Panc1 (cell line): ENCODE results near the gene ETV2. TPM values are rescaled to one million over a fixed set of nuclear protein-coding genes. Genes with fewer than 3 reads are reported as not detected.

Source experiments
- ATAC-seq: fragments of 200-7000 bp; cut with Tn5 transposase; 2 replicates; pipeline ENCODE4 v1.9.1; 2020; ENCODE audit warnings: mild to moderate bottlenecking, moderate library complexity
- BruUV-seq: library from RNA; stranded (reverse); fragments of 400-500 nt; replicated peaks from 2 replicates; lab custom pipeline; 2021; lab: Mats Ljungman, UMichigan
- CTCF ChIA-PET: fragments of 300-600 bp; sonication (Branson Sonifier 250); formaldehyde crosslinking; loops from one replicate; lab custom pipeline; 2022; ENCODE audit warnings: antibody characterized with exemption; lab: Charles Lee
- POLR2A ChIA-PET: fragments of 300-600 bp; sonication (Branson Sonifier 250); formaldehyde crosslinking; loops from one replicate; lab custom pipeline; 2022; ENCODE audit warnings: antibody characterized with exemption; lab: Charles Lee
- DNase-seq: peaks from one replicate; pipeline ENCODE4 v3.0.0-alpha.2; 2010; ENCODE audit warnings: low read depth, low spot score
- H3K27ac ChIP-seq: 2 replicates; pipeline ENCODE4 v1.5.1; 2011; ENCODE audit warnings: mild to moderate bottlenecking, low read length, inconsistent platforms
- H3K27me3 ChIP-seq: fragments of 200-500 bp; sonication (Bioruptor generic); 2 replicates; pipeline ENCODE4 v1.6.0; 2014; ENCODE audit warnings: low read length, inconsistent platforms; ENCODE audit not compliant: control insufficient read depth, insufficient read depth
- H3K36me3 ChIP-seq: fragments of 200-500 bp; sonication (Bioruptor generic); 2 replicates; pipeline ENCODE4 v1.5.1; 2014; ENCODE audit warnings: inconsistent platforms, mild to moderate bottlenecking, low read length, moderate library complexity; ENCODE audit not compliant: control insufficient read depth, insufficient read depth
- H3K4me1 ChIP-seq: 2 replicates; pipeline ENCODE4 v1.5.1; 2011; ENCODE audit warnings: inconsistent platforms, mild to moderate bottlenecking, low read length, moderate library complexity; ENCODE audit not compliant: control insufficient read depth, insufficient read depth
- H3K4me3 ChIP-seq, 2 experiments: 2 replicates each; pipeline ENCODE4 v1.5.1; 2011 to 2012; ENCODE audit warnings: low read depth in 2 of 2, low read length in 2 of 2, mild to moderate bottlenecking in 2 of 2, inconsistent platforms in 1 of 2, moderate library complexity in 1 of 2
- H3K9me3 ChIP-seq: fragments of 200-500 bp; sonication (Bioruptor generic); 2 replicates; pipeline ENCODE4 v1.5.1; 2014; ENCODE audit warnings: low read depth, mild to moderate bottlenecking, inconsistent platforms, low read length, moderate library complexity; ENCODE audit not compliant: control insufficient read depth, insufficient read depth
- POLR2AphosphoS5 ChIP-seq: IDR thresholded peaks from 2 replicates; pipeline ENCODE4 v1.6.1; 2012; ENCODE audit warnings: mild to moderate bottlenecking, low read depth, low read length, moderate library complexity
- SIN3A ChIP-seq: IDR thresholded peaks from 2 replicates; pipeline ENCODE4 v1.6.1; 2012; ENCODE audit warnings: low read depth, mild to moderate bottlenecking, low read length, moderate library complexity, borderline replicate concordance; ENCODE audit not compliant: insufficient read depth
- TCF7L2 ChIP-seq: IDR thresholded peaks from 2 replicates; pipeline ENCODE4 v1.6.1; 2011; ENCODE audit warnings: mild to moderate bottlenecking, low read depth, low read length, inconsistent platforms
- in situ Hi-C: cut with HindIII; loops from 2 replicates; pipeline ENCODE4 v1.10.0; 2016; ENCODE audit warnings: low sequenced_read_pairs, low pct_unique_long_range_greater_than_20kb
- intact Hi-C: fragments of 100-400 bp; cut with micrococcal nuclease; formaldehyde crosslinking; loops from one replicate; pipeline ENCODE4 v1.10.0; 2022; ENCODE audit not compliant: unreplicated experiment
- total RNA-seq: library from RNA; stranded (reverse); gene quantifications from one replicate; pipeline ENCODE4 v1.2.1, GENCODE V29; 2021; ENCODE audit not compliant: unreplicated experiment
- TF ChIP-seq, protein P1 (sequence below), 2 experiments: IDR thresholded peaks; 2 replicates each; pipeline ENCODE4 v1.6.1; 2011 to 2012; ENCODE audit warnings: low read depth in 2 of 2, control low read depth in 1 of 2, low read length in 1 of 2, mild to moderate bottlenecking in 1 of 2, moderate library complexity in 1 of 2; ENCODE audit not compliant: insufficient read depth in 1 of 2
- TF ChIP-seq, protein P2 (sequence below): fragments of 450-650 bp; IDR thresholded peaks from 2 replicates; pipeline ENCODE4 v1.5.1; 2017; ENCODE audit warnings: mild to moderate bottlenecking

ETV2 gene
- total RNA-seq, 1 experiment from 2014 or later = 2.8 TPM

DNA sequence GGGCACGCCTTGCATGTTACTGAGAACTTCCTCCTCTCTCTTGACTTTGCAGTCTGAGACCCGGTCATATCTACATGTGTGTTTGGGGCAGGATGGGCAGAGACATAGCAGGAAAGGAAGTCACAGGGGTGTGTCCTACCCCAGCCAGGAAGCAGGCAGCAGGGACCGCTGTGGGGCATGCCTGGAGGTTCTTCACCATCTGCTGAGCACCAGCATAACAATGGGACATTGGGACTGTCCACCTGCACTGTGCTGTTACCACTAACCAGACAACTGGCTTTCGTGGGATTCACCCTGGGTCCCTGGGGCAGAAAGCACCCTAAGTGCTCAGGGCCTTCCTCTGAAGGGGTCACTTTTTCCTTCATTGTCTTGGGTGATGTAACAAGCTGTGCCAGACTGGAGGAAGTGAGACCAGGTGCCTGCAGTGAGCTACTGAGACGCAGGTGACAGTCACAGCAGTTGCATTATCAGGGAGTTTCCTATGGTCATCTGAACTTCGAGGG, 31.6 kb upstream of the ETV2 start:
- Histone ChIP-seq H3K9me3 (no peaks in the 10 kb centered on the region; the same call in 1 of the 2 replicates), H3K4me1 (no peaks in the 10 kb centered on the region), H3K4me3 (no peak overlapping the region), H3K36me3 (no peaks in the 10 kb centered on the region), H3K27ac (no peak overlapping the region), H3K27me3 (no peaks in the 10 kb centered on the region)
- DNase-seq (no peak), ATAC-seq (no peak)
- TF ChIP-seq SIN3A (no peak), TCF7L2 (no peak), POLR2AphosphoS5 (no peak)
- TF ChIP-seq, protein P1, sequence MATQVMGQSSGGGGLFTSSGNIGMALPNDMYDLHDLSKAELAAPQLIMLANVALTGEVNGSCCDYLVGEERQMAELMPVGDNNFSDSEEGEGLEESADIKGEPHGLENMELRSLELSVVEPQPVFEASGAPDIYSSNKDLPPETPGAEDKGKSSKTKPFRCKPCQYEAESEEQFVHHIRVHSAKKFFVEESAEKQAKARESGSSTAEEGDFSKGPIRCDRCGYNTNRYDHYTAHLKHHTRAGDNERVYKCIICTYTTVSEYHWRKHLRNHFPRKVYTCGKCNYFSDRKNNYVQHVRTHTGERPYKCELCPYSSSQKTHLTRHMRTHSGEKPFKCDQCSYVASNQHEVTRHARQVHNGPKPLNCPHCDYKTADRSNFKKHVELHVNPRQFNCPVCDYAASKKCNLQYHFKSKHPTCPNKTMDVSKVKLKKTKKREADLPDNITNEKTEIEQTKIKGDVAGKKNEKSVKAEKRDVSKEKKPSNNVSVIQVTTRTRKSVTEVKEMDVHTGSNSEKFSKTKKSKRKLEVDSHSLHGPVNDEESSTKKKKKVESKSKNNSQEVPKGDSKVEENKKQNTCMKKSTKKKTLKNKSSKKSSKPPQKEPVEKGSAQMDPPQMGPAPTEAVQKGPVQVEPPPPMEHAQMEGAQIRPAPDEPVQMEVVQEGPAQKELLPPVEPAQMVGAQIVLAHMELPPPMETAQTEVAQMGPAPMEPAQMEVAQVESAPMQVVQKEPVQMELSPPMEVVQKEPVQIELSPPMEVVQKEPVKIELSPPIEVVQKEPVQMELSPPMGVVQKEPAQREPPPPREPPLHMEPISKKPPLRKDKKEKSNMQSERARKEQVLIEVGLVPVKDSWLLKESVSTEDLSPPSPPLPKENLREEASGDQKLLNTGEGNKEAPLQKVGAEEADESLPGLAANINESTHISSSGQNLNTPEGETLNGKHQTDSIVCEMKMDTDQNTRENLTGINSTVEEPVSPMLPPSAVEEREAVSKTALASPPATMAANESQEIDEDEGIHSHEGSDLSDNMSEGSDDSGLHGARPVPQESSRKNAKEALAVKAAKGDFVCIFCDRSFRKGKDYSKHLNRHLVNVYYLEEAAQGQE (IDR thresholded peaks at IDR 0.05; ENCODE audit: insufficient read depth in 1 of 2, low read depth in 2 of 2, low read length in 1 of 2) = no peak
- TF ChIP-seq, protein P2, sequence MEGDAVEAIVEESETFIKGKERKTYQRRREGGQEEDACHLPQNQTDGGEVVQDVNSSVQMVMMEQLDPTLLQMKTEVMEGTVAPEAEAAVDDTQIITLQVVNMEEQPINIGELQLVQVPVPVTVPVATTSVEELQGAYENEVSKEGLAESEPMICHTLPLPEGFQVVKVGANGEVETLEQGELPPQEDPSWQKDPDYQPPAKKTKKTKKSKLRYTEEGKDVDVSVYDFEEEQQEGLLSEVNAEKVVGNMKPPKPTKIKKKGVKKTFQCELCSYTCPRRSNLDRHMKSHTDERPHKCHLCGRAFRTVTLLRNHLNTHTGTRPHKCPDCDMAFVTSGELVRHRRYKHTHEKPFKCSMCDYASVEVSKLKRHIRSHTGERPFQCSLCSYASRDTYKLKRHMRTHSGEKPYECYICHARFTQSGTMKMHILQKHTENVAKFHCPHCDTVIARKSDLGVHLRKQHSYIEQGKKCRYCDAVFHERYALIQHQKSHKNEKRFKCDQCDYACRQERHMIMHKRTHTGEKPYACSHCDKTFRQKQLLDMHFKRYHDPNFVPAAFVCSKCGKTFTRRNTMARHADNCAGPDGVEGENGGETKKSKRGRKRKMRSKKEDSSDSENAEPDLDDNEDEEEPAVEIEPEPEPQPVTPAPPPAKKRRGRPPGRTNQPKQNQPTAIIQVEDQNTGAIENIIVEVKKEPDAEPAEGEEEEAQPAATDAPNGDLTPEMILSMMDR = no peak
- CTCF ChIA-PET = no interaction called here
- in situ Hi-C loops (no loop called here), intact Hi-C loops (no loop called here)
- POLR2A ChIA-PET = no interaction called here
- BruUV-seq = no TSS peak

DNA sequence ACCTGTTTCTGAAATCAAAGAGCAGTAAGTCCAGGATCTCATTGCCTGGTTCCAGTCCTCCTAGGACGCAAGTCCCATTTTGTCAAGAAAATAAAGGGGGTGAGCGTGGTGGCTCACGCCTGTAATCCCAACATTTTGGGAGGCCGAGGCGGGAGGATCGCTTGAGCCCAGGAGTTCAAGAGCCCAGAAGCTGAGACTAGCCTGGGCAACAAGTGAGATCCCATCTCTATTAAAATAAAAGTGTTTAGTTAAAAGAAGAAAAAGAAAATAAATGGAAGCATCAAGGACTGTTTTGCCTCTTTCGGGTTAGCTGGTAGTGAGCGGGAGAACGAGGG, 29.4 kb upstream of the ETV2 start:
- peak; percentile 12 for ATAC-seq
- intact Hi-C loops = no loop called here

More for the DNA sequence above, 29.4 kb upstream of the ETV2 start:
- Histone ChIP-seq H3K4me3 (peak overlapping the region; percentile 71 to 75), H3K27ac (peak overlapping the region; percentile 80), H3K36me3 (no peaks in the 10 kb centered on the region), H3K9me3 (no peaks in the 10 kb centered on the region; the same call in 1 of the 2 replicates), H3K4me1 (no peaks in the 10 kb centered on the region), H3K27me3 (no peaks in the 10 kb centered on the region)
- POLR2A ChIA-PET = no interaction called here
- BruUV-seq = no TSS peak
- TF ChIP-seq SIN3A (no peak), TCF7L2 (no peak), POLR2AphosphoS5 (no peak)
- TF ChIP-seq, protein P2 = no peak
- TF ChIP-seq, protein P1 (IDR thresholded peaks at IDR 0.05; ENCODE audit: insufficient read depth in 1 of 2, low read depth in 2 of 2, low read length in 1 of 2) = no peak
- CTCF ChIA-PET = no interaction called here
- no peak for DNase-seq
- in situ Hi-C loops = no loop called here
